DLD1 (cell line): ENCODE results near the gene PEX19.

ENCODE experiments used
- in situ Hi-C: cut with HindIII; loops from 2 replicates; pipeline ENCODE4 v1.10.0; 2017; ENCODE audit warnings: low sequenced_read_pairs

Gene PEX19

GRCh38 chr1:160239582-160240299, 45.2 kb downstream of the PEX19 start:
- in situ Hi-C loops, result no loop called here

- in situ Hi-C loops, result no loop called here
Observed at GRCh38 chr1:160238408-160238807, 46.5 kb downstream of the PEX19 start.

GRCh38 chr1:160237558-160237957, 47.4 kb downstream of the PEX19 start:
- in situ Hi-C loops, result no loop called here

- in situ Hi-C loops, result no loop called here
Observed at GRCh38 chr1:160236806-160237205, 48.1 kb downstream of the PEX19 start.

- in situ Hi-C loops, result no loop called here
Observed at GRCh38 chr1:160232911-160233310, 52.0 kb downstream of the PEX19 start.

GRCh38 chr1:160228431-160228830, 56.5 kb downstream of the PEX19 start:
- in situ Hi-C loops, result no loop called here

- in situ Hi-C loops, result no loop called here
Observed at GRCh38 chr1:160227561-160227960, 57.4 kb downstream of the PEX19 start.

GRCh38 chr1:160227034-160227433, 57.9 kb downstream of the PEX19 start:
- in situ Hi-C loops, result no loop called here
